ENCODE measurements around the gene GPR161.

Gene GPR161

DNA sequence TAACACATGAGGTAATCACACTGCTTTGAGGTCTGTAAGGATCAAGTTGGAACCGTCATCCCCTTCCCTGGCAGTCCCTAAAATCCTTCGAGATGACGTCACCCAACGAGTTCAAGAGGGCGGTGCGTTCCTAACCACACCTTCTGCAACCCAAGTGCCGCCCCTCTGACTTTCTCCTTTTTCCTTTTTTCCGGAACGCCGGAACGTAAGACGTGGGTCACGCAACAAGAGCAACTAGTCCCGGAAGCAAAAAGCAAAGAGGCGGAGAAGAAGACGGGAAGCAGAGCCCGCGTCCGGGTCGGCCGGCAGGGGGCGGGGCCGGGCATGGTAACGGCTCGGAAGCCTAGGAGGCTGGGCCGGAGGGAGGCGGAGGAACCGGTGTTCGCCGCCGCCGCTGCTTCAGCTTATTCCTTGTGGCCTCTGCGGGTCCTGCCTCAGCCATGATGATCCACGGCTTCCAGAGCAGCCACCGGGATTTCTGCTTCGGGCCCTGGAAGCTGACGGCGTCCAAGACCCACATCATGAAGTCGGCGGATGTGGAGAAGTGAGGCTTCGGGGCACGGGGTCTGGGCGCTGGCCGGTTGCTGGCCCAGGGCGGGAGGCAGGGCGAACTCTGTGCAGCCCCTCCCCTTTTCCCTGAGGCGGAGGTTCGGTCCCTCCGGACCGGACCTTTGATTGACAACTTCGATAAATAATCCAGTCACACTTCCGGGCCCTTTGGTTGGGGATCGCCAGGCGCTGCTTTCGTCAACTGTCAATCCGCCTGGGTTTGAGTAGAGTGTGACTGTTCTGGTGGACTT is 42.1 kb upstream of the GPR161 start, which contains the start of gene TIPRL:
TSS of gene TIPRL (plus strand) at position 325 of the 800 bp plus-strand sequence. CDS start at position 441, 116 bp downstream.
- peak within 1 kb of the TSS; percentile 38 for H3K9ac ChIP-seq
- H3K79me2 ChIP-seq = peaks cover 2% of the 10 kb centered on the region
- H3K27ac ChIP-seq = peak within 1 kb of the TSS; percentile 89
- H3K36me3 ChIP-seq (ENCODE audit: control insufficient read depth, insufficient read depth, low read length) = no peaks in the 10 kb centered on the region
- no peaks in the 10 kb centered on the region for H3K4me1 ChIP-seq
- TF ChIP-seq, protein P1, sequence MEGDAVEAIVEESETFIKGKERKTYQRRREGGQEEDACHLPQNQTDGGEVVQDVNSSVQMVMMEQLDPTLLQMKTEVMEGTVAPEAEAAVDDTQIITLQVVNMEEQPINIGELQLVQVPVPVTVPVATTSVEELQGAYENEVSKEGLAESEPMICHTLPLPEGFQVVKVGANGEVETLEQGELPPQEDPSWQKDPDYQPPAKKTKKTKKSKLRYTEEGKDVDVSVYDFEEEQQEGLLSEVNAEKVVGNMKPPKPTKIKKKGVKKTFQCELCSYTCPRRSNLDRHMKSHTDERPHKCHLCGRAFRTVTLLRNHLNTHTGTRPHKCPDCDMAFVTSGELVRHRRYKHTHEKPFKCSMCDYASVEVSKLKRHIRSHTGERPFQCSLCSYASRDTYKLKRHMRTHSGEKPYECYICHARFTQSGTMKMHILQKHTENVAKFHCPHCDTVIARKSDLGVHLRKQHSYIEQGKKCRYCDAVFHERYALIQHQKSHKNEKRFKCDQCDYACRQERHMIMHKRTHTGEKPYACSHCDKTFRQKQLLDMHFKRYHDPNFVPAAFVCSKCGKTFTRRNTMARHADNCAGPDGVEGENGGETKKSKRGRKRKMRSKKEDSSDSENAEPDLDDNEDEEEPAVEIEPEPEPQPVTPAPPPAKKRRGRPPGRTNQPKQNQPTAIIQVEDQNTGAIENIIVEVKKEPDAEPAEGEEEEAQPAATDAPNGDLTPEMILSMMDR (IDR thresholded peaks at IDR 0.05) = peak; percentile 64
- peak within 1 kb of the TSS; percentile 90 for H3K4me2 ChIP-seq (ENCODE audit: low read length)
- H3K9me3 ChIP-seq (ENCODE audit: control insufficient read depth, low read length) = no peaks in the 10 kb centered on the region
- H3K27me3 ChIP-seq (ENCODE audit: control insufficient read depth, insufficient read depth, low read length) = no peaks in the 10 kb centered on the region
- H3K4me3 ChIP-seq (ENCODE audit: low read depth, low read length) = peak within 1 kb of the TSS; percentile 95
- H2AFZ ChIP-seq = peak within 1 kb of the TSS; percentile 79

DNA sequence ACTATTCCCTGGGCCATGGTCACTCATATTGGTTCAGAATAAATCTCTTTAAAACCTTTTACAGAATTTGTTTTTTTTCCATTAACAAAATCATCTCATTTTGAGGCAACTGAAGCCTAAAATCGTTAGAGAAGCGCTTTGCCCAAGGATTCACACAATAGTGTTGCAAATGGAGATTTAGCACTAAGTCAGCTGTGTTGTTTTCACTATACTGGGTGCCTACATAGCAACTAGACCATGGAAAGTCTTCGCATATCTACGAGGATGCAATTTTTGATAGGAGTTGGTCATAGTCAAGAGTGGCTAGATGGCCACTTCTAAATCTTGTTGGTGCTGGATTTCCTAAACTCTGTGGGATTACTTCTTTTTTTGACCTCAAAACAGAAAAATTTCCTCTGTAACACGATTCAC is 41.5 kb upstream of the GPR161 start:
- Histone ChIP-seq H3K27me3 (ENCODE audit: control insufficient read depth, insufficient read depth, low read length) (no peaks in the 10 kb centered on the region), H3K4me2 (ENCODE audit: low read length) (peak overlapping the region; percentile 90), H3K9ac (no peak overlapping the region), H3K4me3 (ENCODE audit: low read depth, low read length) (peak overlapping the region; percentile 95), H3K27ac (peak overlapping the region; percentile 89), H3K79me2 (no peaks in the 10 kb centered on the region), H3K9me3 (ENCODE audit: control insufficient read depth, low read length) (no peaks in the 10 kb centered on the region), H3K36me3 (ENCODE audit: control insufficient read depth, insufficient read depth, low read length) (no peaks in the 10 kb centered on the region), H3K4me1 (no peaks in the 10 kb centered on the region), H2AFZ (peak overlapping the region; percentile 79)
- TF ChIP-seq, protein P1 (IDR thresholded peaks at IDR 0.05) = no peak

DNA sequence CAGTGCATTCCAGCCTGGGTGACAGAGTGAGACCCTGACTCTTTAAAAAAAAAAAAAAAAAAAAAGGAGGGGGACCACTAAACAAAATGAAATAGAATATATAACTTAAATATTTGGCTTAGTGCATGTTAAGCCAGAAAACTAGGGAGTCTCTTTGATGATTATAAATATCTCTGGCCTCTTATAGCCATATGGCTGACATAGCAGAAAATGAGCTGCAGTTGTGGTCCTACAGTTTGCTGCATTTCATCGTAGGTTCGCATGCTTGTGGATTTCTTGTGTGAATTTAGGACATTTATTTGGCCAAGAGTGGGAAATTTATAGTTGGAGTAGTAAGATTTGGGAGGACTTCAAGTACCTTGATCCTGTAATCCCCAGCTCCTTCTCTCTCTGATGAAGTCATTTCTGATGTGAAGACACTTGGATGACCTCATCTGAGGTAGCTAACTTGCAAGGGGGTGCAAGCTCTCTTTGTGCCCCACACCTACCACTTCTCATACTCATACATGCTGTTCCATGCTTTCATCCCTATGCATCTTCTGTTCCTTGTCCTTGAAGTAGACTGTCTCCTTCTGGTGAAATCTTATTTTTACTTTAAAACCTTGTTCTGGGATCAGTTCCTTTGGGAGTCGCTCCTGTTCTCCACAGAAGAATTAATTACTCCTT is 35.7 kb upstream of the GPR161 start:
- H3K36me3 ChIP-seq (ENCODE audit: control insufficient read depth, insufficient read depth, low read length) = no peaks in the 10 kb centered on the region
- no peaks in the 10 kb centered on the region for H3K79me2 ChIP-seq
- no peaks in the 10 kb centered on the region for H3K27me3 ChIP-seq (ENCODE audit: control insufficient read depth, insufficient read depth, low read length)
- H3K27ac ChIP-seq = no peak overlapping the region
- H3K4me1 ChIP-seq = no peaks in the 10 kb centered on the region
- no peak overlapping the region for H3K4me2 ChIP-seq (ENCODE audit: low read length)
- H3K9me3 ChIP-seq (ENCODE audit: control insufficient read depth, low read length) = no peaks in the 10 kb centered on the region
- no peak overlapping the region for H3K9ac ChIP-seq
- TF ChIP-seq, protein P1 (IDR thresholded peaks at IDR 0.05) = no peak
- no peak overlapping the region for H3K4me3 ChIP-seq (ENCODE audit: low read depth, low read length)
- no peak overlapping the region for H2AFZ ChIP-seq

DNA sequence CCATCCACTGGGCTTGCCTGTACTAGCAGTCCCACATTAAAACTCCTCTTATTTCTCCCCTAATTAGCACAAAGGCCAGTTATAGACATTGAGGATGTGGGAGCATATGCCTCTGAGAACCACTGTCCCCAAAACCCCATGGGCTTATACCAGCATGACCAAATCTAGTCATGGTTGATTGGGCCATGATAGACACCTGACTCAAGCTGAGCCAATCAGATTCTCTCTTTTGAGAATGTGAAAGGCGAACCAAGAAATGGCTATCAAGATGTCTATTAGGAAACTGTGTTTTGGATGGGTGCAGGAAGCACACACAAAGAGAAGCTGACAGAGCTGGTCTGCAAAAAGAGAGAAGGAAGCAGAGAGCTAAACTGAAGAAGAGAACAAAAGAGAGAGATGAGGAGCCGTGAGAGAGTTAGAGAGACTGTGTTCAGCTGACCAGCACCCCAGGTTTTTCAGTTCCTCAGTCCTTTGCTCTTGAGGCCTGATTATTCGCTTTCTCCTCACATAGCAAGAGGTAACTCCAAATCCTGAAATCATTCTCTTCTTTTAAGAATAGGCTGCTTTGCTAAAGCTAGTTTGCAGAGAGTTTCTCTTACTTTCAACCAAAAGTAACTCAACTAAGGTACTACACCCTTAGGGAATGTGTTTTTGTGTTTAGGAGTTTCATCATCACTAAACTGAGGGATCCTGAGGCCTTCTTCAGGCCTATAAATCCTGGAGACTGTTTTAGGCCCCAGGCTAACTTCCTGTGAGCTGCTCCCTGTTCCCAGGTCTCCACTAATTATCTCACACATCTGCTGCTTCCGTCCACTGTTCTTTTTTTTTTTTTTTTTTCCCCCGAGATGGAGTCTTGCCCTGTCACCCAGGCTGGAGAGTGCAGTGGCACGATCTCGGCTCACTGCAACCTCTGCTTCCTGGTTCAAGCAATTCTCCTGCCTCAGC is 34.1 kb upstream of the GPR161 start:
- H3K36me3 ChIP-seq (ENCODE audit: control insufficient read depth, insufficient read depth, low read length) = no peaks in the 10 kb centered on the region
- no peak overlapping the region for H3K4me2 ChIP-seq (ENCODE audit: low read length)
- no peaks in the 10 kb centered on the region for H3K79me2 ChIP-seq
- TF ChIP-seq, protein P1 (IDR thresholded peaks at IDR 0.05) = no peak
- H3K27ac ChIP-seq = no peak overlapping the region
- H3K27me3 ChIP-seq (ENCODE audit: control insufficient read depth, insufficient read depth, low read length) = no peaks in the 10 kb centered on the region
- H3K4me1 ChIP-seq = no peaks in the 10 kb centered on the region
- no peaks in the 10 kb centered on the region for H3K9me3 ChIP-seq (ENCODE audit: control insufficient read depth, low read length)
- no peak overlapping the region for H3K4me3 ChIP-seq (ENCODE audit: low read depth, low read length)
- H2AFZ ChIP-seq = peak overlapping the region; percentile 42
- H3K9ac ChIP-seq = no peak overlapping the region
